Activated CD4-positive, alpha-beta T cell treated with anti-CD3 and anti-CD28 coated beads, Interleukin-2, amount 50 U/mL, for 48 hours (primary cell): ENCODE measurements around the gene ALDH7A1.
A peak's percentile ranks its signal among the peaks of the same experiment; 100 is the strongest.

ENCODE experiments used
- DNase-seq, 2 experiments: peaks; one replicate each; pipeline ENCODE4 v3.0.0-alpha.2; 2020

Gene ALDH7A1

GRCh38 chr5:126503602-126504104 is 91.4 kb downstream of the ALDH7A1 start:
- no peak for DNase-seq

GRCh38 chr5:126501448-126501847 is 93.6 kb downstream of the ALDH7A1 start:
- no peak for DNase-seq

- DNase-seq, result no peak
Measured at GRCh38 chr5:126499853-126500342, 95.1 kb downstream of the ALDH7A1 start.

- no peak for DNase-seq
Measured at GRCh38 chr5:126499278-126499677, 95.7 kb downstream of the ALDH7A1 start.

GRCh38 chr5:126497506-126497905 is 97.5 kb downstream of the ALDH7A1 start:
- DNase-seq, result no peak

GRCh38 chr5:126494393-126494792 is 100.6 kb downstream of the ALDH7A1 start:
- DNase-seq, result no peak

- peak in 1 of 2 experiments; percentile 16 for DNase-seq
Measured at GRCh38 chr5:126492939-126493338, 102.1 kb downstream of the ALDH7A1 start.

GRCh38 chr5:126490167-126490940 is 104.7 kb downstream of the ALDH7A1 start:
- DNase-seq, result no peak

GRCh38 chr5:126488443-126489065 is 106.5 kb downstream of the ALDH7A1 start:
- DNase-seq, result no peak

GRCh38 chr5:126487596-126487995 is 107.4 kb downstream of the ALDH7A1 start:
- no peak for DNase-seq

- DNase-seq, result no peak
Measured at GRCh38 chr5:126486332-126486731, 108.7 kb downstream of the ALDH7A1 start.

GRCh38 chr5:126484253-126484652 is 110.8 kb downstream of the ALDH7A1 start:
- DNase-seq, result no peak

- no peak for DNase-seq
Measured at GRCh38 chr5:126483156-126483555, 111.9 kb downstream of the ALDH7A1 start.

- no peak for DNase-seq
Measured at GRCh38 chr5:126482591-126482990, 112.4 kb downstream of the ALDH7A1 start.

- DNase-seq, result no peak
Measured at GRCh38 chr5:126481243-126481642, 113.8 kb downstream of the ALDH7A1 start.
